Measurements from ENCODE around the gene KIF2C.
"Not testable (repeated sequence)": the region's sequence is repeated elsewhere in the genome, so short reads cannot be mapped to it uniquely, and the experiment has no call there.

Gene KIF2C

DNA sequence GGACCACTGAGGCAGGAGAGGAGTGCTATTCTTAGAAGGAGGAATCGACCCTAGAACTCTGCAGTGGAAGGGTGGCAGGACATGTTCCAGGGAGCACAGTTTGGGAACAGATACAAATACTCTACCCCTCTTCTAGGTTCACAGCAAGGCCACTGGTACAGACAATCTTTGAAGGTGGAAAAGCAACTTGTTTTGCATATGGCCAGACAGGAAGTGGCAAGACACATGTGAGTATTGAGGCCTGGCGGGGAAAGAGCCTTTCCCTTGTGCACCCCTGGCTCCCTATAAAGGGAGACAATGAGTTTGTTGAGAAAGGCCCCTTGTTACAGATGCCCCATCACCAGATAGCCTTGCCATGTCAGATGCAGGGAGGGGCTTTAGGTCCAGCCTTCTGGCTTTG lies 17.8 kb downstream of the KIF2C start:
- no peak for DNase-seq
- intact Hi-C loops (cut with DNase I), result no loop called here

DNA sequence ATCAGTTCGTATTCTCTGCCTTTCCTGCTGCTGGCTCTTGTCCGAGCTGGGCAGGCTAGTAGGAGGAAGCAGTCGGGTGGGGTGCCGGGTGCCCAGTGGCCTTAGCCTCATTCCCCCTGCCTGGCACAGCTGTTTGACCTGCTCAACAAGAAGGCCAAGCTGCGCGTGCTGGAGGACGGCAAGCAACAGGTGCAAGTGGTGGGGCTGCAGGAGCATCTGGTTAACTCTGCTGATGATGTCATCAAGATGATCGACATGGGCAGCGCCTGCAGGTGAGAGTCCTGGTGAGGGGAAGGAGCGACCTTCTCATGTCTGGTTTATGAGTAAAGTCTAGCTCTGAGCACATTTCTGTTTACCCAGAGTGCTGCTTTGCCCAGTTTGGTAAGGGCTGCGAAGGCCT lies 19.4 kb downstream of the KIF2C start:
- no peak for DNase-seq
- intact Hi-C loops (cut with DNase I), result no loop called here

DNA sequence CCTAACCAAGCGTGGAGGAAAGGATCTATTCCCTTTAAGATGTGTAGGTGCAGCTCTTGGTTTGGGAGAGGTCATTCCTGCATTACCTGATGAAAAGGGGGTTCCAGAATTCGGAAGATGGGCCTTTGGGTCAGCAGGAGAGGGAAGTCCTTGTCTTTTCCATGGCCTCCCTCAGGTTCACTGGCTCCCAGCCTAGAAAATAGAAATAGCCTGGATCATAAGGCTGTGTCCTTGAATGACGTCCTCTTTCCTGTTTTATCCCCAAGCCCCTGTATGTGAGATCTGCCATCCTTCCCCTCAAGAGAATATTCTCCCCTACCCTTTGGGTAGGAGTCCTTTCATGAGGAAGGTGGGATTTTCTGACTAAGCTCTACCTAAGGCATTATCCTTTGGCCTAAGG lies 21.2 kb downstream of the KIF2C start:
- no peak for DNase-seq
- intact Hi-C loops (cut with DNase I), result no loop called here

DNA sequence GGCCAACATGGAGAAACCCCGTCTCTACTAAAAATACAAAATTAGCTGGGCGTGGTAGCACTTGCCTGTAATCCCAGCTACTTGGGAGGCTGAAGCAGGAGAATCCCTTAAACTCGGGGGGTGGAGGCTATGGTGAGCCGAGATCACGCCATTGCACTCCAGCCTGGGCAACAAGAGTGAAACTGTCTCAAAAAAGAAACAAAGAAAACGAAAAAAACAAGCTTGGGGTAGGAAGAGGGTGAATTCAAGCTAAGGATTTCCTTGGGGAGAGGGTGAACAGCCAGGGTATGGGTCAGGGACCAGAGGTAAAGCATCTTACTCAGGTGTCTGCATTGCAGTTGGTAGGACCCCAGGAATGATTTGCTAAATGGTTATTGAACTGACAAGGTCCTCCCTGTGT lies 26.8 kb downstream of the KIF2C start:
- intact Hi-C loops (cut with DNase I), result not testable (repeated sequence)

DNA sequence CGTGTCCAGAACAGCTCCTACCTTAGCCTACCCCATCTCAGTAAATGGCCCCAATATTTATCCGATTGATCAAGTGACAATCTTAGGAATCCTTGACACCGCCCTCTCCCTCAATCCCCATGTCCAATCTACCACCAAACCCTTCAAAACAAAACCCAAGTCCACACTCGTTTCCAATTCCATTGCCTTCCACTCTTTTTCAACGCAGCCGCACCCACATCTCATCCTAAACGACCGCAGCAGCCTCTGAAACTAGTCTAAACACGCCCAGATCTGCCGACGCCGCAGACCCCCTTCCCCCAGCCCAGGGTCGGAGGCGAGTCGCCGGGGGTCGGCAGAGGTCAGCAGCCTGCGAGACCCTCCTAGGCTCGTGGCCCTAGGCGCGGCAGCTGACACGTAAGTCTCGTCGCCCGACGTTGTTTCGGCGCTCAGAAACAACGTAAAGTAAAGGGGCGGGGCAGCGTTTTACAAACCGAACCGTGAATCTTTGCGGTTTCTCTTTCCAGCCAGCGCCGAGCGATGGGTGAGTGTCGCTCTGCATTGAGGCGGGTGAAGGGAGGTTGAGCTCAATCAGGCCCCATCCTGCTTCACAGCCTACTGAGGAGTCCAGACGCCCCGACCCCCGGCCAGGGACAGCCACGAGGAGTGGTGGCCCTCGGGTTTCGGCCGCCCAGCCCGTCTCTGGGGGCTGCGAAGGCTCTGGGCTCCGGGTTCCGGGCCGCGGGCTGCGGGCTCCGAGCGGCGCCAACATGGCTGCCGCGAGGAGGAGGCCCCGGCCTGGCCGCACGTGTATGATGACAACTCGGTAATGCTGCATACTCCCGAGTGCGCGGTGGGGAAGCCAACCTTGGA lies 35.7 kb downstream of the KIF2C start, which contains the start of gene RPS8:
TSS of gene RPS8 (plus strand) at position 463 of the 852 bp plus-strand sequence. CDS start at position 520, 57 bp downstream.
- intact Hi-C loops (cut with DNase I), result loop anchor here (5.0 kb wide), 1 partner anchor 33 kb away; no protein-coding TSS in a partner anchor
- DNase-seq, result peak; percentile 85 to 96 (median 92)

More for the DNA sequence above, 26.8 kb downstream of the KIF2C start:
- DNase-seq, result not testable (repeated sequence)

DNA sequence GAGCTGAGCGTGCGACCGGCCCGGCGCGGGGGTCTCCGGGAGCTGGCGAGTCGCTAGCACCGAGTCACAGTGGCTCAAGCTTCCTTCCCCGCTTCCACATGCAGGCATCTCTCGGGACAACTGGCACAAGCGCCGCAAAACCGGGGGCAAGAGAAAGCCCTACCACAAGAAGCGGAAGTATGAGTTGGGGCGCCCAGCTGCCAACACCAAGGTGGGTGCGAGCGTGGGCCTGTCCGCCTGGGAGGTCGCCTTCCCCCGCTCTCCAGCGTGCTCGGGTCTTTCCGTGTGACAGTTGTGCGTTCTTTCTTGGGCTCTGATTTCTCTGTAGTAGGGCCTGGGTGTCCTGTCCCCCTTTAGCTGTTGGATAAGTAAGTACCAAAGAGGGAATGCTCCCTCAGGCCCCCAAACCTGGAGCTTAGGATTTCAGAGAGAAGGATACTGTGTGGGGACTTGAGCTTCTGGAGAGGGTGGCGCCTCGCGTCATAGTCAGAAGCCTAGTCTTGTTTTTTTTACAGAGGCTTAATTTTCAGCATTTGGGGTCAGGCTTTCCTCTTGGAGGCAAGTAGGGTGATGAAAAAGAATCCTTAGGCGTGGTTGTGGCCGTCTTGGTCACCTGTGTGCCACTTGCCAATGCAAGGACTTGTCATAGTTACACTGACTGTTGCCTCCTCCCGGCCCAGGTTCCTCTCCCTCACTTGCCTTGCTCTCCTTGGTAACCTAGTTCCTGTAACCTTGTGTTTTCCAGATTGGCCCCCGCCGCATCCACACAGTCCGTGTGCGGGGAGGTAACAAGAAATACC lies 36.5 kb downstream of the KIF2C start:
- intact Hi-C loops (cut with DNase I), result loop anchor here (5.0 kb wide), 1 partner anchor 34 kb away; no protein-coding TSS in a partner anchor
- DNase-seq, result peak in 10 of 42 donors; percentile 15 to 45 (median 30)

DNA sequence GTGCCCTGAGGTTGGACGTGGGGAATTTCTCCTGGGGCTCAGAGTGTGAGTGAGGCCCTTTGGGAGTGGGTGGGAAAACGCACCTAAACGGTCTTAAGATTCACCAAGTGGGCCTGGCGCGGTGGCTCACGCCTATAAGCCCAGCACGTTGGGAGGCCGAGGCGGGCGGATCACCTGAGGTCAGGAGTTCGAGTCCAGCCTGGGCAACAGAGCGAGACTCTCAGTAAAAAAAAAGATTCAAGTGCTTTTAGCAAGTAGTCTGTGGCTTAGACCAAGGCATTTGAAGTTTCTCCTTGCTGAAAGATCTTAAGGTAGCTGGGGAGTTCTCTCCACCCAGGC lies 37.1 kb downstream of the KIF2C start:
- DNase-seq, result no peak
- intact Hi-C loops (cut with DNase I), result loop anchor here (5.0 kb wide), 1 partner anchor 34 kb away; no protein-coding TSS in a partner anchor

DNA sequence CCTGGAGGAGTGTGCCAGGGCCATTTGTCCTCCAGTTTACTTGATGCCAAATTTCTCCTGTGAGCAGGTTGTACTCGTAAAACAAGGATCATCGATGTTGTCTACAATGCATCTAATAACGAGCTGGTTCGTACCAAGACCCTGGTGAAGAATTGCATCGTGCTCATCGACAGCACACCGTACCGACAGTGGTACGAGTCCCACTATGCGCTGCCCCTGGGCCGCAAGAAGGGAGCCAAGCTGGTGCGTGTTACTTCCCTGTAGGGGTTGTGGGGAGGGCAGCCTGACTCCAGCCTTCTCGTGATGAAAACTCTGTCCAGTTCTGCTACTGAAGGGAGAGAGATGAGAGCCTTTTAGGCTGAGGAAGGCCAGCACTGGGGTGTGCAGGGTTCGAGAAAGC lies 37.9 kb downstream of the KIF2C start:
- intact Hi-C loops (cut with DNase I), result loop anchor here (5.0 kb wide), 1 partner anchor 35 kb away; no protein-coding TSS in a partner anchor
- no peak for DNase-seq

DNA sequence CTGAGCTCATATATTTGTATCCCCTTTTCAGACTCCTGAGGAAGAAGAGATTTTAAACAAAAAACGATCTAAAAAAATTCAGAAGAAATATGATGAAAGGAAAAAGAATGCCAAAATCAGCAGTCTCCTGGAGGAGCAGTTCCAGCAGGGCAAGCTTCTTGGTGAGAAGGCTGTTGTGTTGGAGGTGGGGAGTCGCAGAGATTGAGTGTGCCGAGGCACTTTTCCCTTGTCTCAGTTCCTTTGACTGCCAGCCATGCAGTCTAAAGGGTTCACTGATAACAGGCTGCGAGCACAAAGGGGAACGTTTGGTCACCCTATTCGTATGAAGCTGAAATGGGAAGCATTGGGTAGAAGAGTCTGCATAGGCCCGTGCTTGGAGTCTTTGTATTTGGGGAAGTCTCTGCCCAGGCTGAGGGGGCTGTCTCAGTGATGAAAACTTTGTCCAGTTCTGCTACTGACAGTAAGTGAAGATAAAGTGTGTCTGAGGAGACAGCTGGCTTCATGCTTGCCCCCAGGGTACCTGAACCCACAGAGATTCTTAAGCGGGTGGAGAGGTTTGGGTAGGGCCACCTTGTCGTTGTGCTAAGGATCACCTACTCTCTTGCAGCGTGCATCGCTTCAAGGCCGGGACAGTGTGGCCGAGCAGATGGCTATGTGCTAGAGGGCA lies 38.5 kb downstream of the KIF2C start:
- intact Hi-C loops (cut with DNase I), result loop anchor here (5.0 kb wide), 1 partner anchor 36 kb away; no protein-coding TSS in a partner anchor

DNA sequence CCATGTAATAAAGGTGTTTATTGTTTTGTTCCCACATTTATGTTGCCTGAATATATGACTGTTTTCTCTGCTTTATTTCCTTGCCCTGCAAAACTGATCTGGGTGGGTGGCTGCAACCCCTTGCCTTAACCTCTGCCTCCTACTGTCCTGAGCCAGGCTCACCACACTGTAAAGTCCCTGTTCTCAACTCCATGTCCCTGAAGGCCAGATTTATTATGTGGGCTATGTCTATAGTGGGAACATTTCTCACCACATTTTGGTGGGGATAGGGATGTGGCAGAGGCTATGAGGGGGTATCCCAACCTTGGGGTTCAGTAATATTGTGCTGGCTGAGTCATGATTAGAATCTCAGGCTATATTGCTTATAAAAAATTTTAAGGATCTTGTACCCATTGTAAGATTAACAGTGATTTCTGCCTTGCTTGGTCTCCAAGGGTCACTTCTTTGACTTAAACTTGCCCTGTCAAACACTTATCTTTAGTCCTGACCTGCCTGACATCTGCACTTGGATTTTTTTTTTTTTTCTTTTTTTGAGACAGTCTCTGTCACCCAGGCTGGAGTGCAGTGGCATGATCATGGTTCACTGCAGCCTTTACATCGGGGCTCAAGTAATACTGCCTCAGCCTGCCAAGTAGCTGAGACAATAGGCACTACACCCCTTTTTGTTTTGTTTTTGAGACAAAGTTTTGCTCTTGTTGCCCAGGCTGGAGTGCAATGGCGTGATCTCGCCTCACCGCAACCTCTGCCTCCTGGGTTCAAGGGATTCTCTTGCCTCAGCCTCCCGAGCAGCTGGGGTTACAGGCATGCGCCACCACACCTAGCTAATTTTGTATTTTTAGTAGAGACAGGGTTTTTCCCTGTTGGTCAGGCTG lies 39.3 kb downstream of the KIF2C start:
- intact Hi-C loops (cut with DNase I), result loop anchor here (5.0 kb wide), 1 partner anchor 37 kb away; no protein-coding TSS in a partner anchor
- DNase-seq, result no peak

More for the DNA sequence above, 38.5 kb downstream of the KIF2C start:
- no peak for DNase-seq

DNA sequence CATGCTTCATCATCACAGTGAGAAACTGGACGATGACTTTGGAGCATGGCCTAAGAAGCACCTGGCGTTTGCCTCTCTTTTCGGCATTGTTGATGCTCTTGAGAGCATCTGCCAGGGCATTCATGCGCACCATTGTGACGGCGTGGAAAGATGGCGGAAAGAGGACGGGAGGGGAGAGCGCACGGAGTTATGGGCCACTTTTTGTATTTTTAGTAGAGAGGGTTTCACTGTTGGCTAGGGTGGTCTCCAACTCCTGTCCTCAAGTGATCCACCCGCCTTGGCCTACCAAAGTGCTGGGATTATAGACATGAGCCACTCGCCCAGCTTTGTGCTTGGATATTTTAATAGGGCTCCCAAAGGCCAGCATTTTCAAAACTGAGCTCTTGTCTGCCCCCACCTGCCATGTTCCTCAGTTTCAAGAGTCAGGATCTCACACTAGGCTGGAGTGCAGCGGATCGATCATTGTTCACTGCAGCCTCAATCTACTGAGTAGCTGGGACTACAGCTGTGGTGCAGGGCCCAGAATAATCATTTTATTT lies 41.0 kb downstream of the KIF2C start:
- DNase-seq, result no peak
- intact Hi-C loops (cut with DNase I), result no loop called here

DNA sequence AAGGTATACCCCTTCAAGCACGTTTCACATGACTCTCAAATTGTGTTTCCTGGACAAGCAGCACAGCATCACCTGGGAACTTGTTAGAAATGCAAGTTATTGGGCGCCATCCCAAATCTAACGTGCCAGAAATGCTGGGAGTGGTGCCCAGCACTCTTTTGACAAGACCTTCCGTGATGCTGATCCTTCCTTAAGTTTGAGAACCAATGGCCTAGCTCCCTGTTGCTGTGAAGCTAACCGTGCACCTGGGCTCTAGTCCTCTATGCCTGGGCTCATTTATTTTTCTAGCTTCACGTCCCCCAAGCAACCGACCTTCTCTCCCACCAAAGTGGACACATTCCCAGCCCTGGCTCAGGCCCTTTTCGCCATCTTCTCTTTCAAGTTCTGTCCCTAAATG lies 44.1 kb downstream of the KIF2C start:
- no peak for DNase-seq
- intact Hi-C loops (cut with DNase I), result no loop called here

DNA sequence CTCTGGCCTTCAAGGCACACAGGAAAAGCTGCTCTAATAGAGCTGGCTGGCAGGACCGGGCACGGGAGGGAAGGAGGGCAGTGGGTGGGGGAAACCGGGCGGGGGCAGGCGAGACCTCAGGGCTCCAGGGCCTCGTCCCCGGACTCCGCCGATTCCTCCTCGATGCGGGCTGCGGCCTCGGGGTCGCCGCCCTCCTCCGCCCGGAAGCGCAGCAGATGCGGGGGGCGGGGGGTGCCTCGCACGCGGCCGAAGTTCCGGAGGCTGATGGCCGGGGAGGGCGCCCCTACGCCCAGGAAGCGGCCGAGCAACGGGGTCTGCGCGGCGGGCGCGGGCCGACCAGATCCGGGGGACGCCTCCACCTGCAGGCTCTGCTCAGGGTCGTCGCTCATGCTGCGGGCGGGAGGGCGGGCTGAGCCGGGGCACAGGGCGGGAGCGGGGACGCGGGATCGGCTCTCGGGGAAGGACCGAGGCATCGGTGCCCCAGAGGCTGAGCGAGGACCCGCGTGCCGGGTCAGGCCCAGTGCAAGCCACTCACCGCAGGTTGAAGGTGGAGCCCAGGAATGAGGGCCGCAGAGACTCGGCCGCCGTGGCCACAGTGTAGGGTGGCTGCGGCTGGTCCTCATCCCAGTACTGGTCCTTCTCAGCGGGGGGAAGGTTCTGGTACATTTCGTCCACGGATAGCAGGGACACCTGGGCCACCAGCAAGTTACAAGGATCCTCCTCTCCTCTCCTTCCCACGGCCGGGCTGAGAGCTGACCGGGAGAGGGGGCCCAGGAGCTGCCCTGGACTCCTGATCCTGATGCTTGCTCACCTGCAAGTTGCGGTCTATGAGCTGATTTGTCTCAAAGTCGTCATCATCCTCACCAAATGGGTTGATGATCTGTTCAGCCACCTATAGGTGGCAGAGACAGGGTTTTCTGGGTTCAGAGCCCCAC lies 44.7 kb downstream of the KIF2C start:
- intact Hi-C loops (cut with DNase I), result no loop called here
- peak in 9 of 42 donors; percentile 14 to 51 (median 39) for DNase-seq

DNA sequence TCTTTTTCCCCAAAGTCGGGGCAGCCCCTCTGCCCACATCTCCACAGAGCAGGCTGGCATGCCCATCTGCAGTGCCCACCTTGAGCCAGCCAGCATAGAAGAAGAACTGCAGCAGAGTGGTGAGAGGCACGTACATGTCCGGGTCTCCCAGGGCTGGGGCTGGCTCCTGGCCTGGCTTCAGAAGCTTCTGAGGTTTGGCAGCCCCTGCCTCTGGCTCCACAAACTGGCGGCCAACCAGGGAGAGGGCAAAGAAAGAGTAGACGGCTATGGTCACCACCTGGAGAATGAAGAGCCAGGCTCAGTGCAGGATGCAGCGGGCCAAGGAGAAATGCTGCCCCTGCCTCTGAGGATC lies 45.4 kb downstream of the KIF2C start:
- intact Hi-C loops (cut with DNase I), result no loop called here

DNA sequence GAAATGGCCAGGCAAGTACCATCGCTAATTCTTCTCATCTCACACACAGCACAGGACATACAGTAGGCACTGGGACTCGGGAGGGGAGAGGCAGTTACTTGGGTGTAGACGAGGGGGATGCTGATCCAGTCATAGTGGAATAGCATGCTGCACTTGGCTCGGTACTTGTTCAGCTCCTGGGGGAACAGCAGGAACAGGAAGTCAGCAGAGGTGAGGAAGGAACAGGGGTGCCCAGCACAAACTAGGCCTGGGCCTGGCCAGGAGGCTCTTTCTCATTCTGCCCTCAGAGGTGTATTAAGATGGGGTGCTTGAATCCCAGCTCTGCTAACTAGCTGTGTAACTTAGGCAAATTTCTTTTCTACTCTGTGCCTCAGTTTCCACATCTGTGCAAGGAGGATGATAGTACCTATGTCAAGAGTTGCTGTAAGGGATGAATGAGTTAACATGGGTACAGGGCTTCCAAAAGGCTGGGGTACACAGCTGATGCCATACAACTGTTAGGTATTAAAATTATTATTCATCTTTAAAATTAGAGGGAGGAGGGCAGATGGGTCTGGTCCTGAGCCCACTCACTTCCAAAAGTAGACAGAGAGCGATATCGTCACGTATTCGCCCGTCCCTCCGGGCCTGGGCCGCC lies 46.0 kb downstream of the KIF2C start:
- no peak for DNase-seq
- intact Hi-C loops (cut with DNase I), result no loop called here

More for the DNA sequence above, 45.4 kb downstream of the KIF2C start:
- DNase-seq, result no peak

DNA sequence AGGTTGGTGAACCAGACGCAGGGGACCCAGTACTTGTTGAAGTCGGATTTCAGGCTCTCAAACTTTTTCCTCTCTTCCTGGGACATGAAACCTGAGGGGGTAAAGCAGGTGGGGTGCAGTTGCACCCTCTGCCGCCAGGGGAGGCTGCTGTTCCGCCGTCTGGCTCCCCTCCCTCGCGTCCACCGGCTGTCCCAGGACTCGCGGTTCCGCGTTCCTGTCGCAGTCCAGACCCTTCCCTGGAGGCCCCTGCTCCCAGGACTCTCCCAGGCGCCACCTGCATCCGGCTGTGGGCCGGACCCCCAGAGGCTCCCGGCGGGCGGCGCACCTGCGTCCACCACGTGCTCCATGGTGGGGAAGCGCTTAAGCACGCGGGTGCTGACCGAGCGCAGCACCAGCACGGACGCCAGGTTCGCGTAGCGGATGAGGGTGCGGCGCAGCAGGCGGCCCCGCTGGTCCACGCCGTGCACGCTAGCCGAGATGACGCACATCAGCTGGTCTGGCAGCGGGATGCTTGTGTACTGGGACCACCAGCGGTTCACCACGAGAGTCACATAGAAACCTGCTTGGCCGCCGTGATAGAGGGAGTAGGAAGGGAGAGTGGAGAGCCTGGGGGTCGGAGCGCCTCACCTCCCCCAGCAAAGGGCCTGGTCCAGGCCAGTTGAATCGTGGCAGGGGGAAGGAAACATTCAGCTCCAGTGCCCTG lies 46.7 kb downstream of the KIF2C start:
- DNase-seq, result peak in 26 of 42 donors; percentile 34 to 80 (median 58)
- intact Hi-C loops (cut with DNase I), result no loop called here

Measured in head of caudate nucleus (tissue), 42 donors.